Kidney (tissue), 14 donors: ENCODE data around the gene HAP1. TPM values are rescaled to one million over a fixed set of nuclear protein-coding genes. Genes with fewer than 3 reads are reported as not detected.

Experiments
- DNase-seq, 5 donors: peaks; one replicate each; pipeline ENCODE4 v3.0.0-alpha.2; 2013 to 2020
- FAIRE-seq: peaks from 2 replicates; lab custom pipeline; 2012; peaks lifted over from hg19 to GRCh38; lab: Jason Lieb, UNC
- H3K27ac ChIP-seq, 2 donors: one replicate each; pipeline ENCODE4 v1.7.0; 2013; ENCODE audit warnings: low read depth in 2 of 2, low read length in 2 of 2, inconsistent platforms in 1 of 2
- H3K27me3 ChIP-seq: one replicate; pipeline ENCODE4 v1.7.1; 2013; ENCODE audit warnings: low read length, inconsistent platforms; ENCODE audit not compliant: control insufficient read depth, insufficient read depth
- H3K36me3 ChIP-seq, 3 donors: one replicate each; pipeline versions ENCODE4 v1.7.0 to v1.7.1; 2013; ENCODE audit warnings: low read length in 3 of 3, control low read depth in 1 of 3, inconsistent platforms in 1 of 3; ENCODE audit not compliant: insufficient read depth in 3 of 3, control insufficient read depth in 2 of 3
- H3K4me1 ChIP-seq, 3 donors: one replicate each; pipeline versions ENCODE4 v1.7.0 to v1.7.1; 2013; ENCODE audit warnings: low read length in 3 of 3, inconsistent platforms in 1 of 3, low read depth in 1 of 3; ENCODE audit not compliant: control insufficient read depth in 2 of 3, insufficient read depth in 2 of 3
- H3K4me3 ChIP-seq, 3 donors: one replicate each; pipeline versions ENCODE4 v1.7.0 to v1.8.1; 2013; ENCODE audit warnings: low read length in 3 of 3, control low read depth in 1 of 3, inconsistent platforms in 1 of 3
- H3K9ac ChIP-seq, 3 donors: one replicate each; pipeline versions ENCODE4 v1.7.0 to v1.7.1; 2013; ENCODE audit warnings: low read length in 3 of 3, control low read depth in 1 of 3, inconsistent platforms in 1 of 3
- H3K9me3 ChIP-seq, 3 donors: one replicate each; pipeline versions ENCODE4 v1.7.0 to v1.7.1; 2013; ENCODE audit warnings: low read length in 3 of 3, control low read depth in 1 of 3, inconsistent platforms in 1 of 3; ENCODE audit not compliant: control insufficient read depth in 2 of 3, insufficient read depth in 1 of 3
- intact Hi-C: fragments of 100-400 bp; cut with DNase I; formaldehyde crosslinking; loops from one replicate; pipeline ENCODE4 v1.11.1; 2022
- polyA plus RNA-seq: library from polyadenylated mRNA; stranded (reverse); fragments of 350-450 nt; fragmentation: Illumina TruSeq; extraction: RNeasy Lipid Tissue Mini Kit (QIAGEN cat#74804); gene quantifications from one replicate; pipeline ENCODE4 v1.2.3, GENCODE V29; 2014; ENCODE audit warnings: low read depth, low replicate concordance; ENCODE audit not compliant: insufficient read depth
- total RNA-seq: library from RNA; stranded (reverse); fragmentation: NEBNext Ultra II Directional; extraction: Animal tissue kit (Norgen Biotek cat#: 25700); gene quantifications from one replicate; pipeline ENCODE4 v1.2.1, GENCODE V29; 2021
- TF ChIP-seq, protein P1 (sequence below): IDR thresholded peaks from 3 replicates; pipeline ENCODE4 v1.5.1; 2012; ENCODE audit warnings: mild to moderate bottlenecking, moderate library complexity, borderline replicate concordance; ENCODE audit not compliant: insufficient read depth; ENCODE audit errors: extremely low read depth
- donor health status: control.
- donor health status: control.
- donor health status: control.
- donor health status: control.
- donor health status: control.
- donor health status: DM: yes; HTN: yes; CAD: no.
- donor health status: Normal renal cell carcinoma (clear cell type).

The HAP1 gene
- total and polyA plus RNA-seq, 2 donors from 2014 or later, result 0.99 to 1.3 TPM

DNA sequence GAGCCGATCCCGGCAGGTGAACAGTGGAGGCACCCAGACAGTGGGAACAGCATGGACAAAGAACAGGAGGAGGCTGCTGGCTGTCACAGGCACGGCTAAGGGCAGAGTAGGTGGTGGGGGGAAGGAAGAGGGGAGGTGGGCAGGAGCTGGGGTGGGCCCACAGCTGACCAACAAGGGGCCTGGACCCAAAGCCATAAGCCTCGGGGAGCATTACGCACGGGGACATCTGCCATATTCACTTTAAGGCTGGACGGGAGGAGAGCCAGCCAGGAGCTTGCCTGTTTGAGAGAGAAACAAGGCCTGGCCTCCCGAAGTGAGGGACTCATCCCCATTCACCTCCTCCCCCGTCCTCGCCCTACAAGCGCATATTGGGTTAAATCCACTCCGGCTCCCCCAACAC is 19.6 kb upstream of the HAP1 start:
- intact Hi-C loops, result no loop called here
- H3K27ac ChIP-seq, result no peak overlapping the region
- FAIRE-seq, result no peak

DNA sequence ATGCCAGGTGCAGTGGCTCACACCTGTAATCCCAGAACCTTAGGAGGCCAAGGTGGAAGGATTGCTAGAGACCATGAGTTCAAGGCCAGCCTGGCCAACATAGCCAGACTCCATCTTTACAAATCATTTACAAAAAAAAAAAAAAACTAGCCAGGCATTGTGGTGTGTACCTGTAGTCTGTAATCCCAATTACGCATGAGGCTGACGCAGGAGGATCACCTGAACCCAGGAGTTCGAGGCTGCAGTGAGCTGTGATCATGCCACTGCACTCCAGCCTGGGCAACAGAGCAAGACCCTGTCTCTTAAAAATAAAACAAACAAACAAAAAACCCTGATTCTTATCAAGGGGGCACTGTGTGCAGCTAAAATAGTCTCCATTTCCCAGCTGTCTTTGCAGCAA is 16.8 kb upstream of the HAP1 start:
- Histone ChIP-seq H3K27ac (no peak overlapping the region), H3K4me1 (peaks cover 0 to 3% (median 0%) of the 10 kb centered on the region in 3 donors), H3K9me3 (no peaks in the 10 kb centered on the region), H3K4me3 (no peak overlapping the region), H3K27me3 (no peaks in the 10 kb centered on the region), H3K36me3 (peaks cover 0 to 21% (median 5%) of the 10 kb centered on the region in 3 donors), H3K9ac (no peak overlapping the region)
- intact Hi-C loops, result no loop called here
- DNase-seq (no peak), FAIRE-seq (no peak)
- TF ChIP-seq, protein P1, sequence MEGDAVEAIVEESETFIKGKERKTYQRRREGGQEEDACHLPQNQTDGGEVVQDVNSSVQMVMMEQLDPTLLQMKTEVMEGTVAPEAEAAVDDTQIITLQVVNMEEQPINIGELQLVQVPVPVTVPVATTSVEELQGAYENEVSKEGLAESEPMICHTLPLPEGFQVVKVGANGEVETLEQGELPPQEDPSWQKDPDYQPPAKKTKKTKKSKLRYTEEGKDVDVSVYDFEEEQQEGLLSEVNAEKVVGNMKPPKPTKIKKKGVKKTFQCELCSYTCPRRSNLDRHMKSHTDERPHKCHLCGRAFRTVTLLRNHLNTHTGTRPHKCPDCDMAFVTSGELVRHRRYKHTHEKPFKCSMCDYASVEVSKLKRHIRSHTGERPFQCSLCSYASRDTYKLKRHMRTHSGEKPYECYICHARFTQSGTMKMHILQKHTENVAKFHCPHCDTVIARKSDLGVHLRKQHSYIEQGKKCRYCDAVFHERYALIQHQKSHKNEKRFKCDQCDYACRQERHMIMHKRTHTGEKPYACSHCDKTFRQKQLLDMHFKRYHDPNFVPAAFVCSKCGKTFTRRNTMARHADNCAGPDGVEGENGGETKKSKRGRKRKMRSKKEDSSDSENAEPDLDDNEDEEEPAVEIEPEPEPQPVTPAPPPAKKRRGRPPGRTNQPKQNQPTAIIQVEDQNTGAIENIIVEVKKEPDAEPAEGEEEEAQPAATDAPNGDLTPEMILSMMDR, result no peak

More for the DNA sequence above, 19.6 kb upstream of the HAP1 start:
- Histone ChIP-seq H3K27me3 (no peaks in the 10 kb centered on the region), H3K9me3 (no peaks in the 10 kb centered on the region), H3K9ac (no peak overlapping the region), H3K36me3 (peaks cover 3 to 41% (median 24%) of the 10 kb centered on the region in 3 donors), H3K4me3 (no peak overlapping the region), H3K4me1 (peaks cover 0 to 3% (median 0%) of the 10 kb centered on the region in 3 donors)
- TF ChIP-seq, protein P1, result no peak
- DNase-seq, result no peak

DNA sequence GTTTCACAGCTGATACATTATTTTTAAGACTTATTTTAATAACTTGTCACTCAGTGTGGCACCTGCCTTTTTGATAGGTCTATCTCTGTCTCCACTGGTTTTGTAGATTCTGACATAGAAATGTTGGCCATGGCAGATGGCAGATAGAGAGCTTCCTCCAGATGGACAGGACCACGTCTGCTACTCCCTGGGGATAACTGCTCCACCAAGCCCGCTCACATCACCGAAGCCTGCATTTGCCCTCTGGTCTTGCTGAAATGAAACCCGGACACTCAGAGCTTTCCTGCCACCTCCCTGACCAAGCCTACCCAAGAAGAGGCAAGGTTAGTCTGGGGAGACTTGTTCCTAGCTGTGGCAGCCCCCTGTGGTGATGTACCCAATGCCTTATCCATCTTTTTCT is 16.4 kb upstream of the HAP1 start:
- Histone ChIP-seq H3K36me3 (peaks cover 0 to 16% (median 4%) of the 10 kb centered on the region in 3 donors), H3K4me3 (no peak overlapping the region), H3K4me1 (peaks cover 0 to 3% (median 0%) of the 10 kb centered on the region in 3 donors), H3K9ac (no peak overlapping the region), H3K27ac (no peak overlapping the region), H3K27me3 (no peaks in the 10 kb centered on the region), H3K9me3 (no peaks in the 10 kb centered on the region)
- FAIRE-seq (no peak), DNase-seq (no peak)
- TF ChIP-seq, protein P1, result no peak
- intact Hi-C loops, result no loop called here

GRCh38 chr17:41748275-41748674 is 13.8 kb upstream of the HAP1 start:
- H3K4me1 ChIP-seq, result peaks cover 0 to 3% (median 0%) of the 10 kb centered on the region in 3 donors
- H3K9me3 ChIP-seq, result no peaks in the 10 kb centered on the region
- H3K27ac ChIP-seq, result no peak overlapping the region
- DNase-seq, result no peak
- H3K4me3 ChIP-seq, result no peak overlapping the region
- no peaks in the 10 kb centered on the region for H3K36me3 ChIP-seq
- no peak overlapping the region for H3K9ac ChIP-seq
- intact Hi-C loops, result no loop called here
- TF ChIP-seq, protein P1, result no peak
- no peaks in the 10 kb centered on the region for H3K27me3 ChIP-seq
- FAIRE-seq, result no peak
